ENCODE measurements around the gene FBLN7.

The FBLN7 gene

GRCh38 chr2:112187805-112188596, 49.8 kb downstream of the FBLN7 start:
- H3K9me3 ChIP-seq (ENCODE audit: control insufficient read depth, insufficient read depth, low read length), result no peaks in the 10 kb centered on the region
- no peak overlapping the region for H3K27ac ChIP-seq (ENCODE audit: low read depth, low read length)
- no peak overlapping the region for H3K4me3 ChIP-seq (ENCODE audit: low read depth, low read length)
- peaks cover 7% of the 10 kb centered on the region for H3K27me3 ChIP-seq (ENCODE audit: control insufficient read depth, insufficient read depth, low read length)
- no peaks in the 10 kb centered on the region for H3K36me3 ChIP-seq (ENCODE audit: control insufficient read depth, insufficient read depth, low read length)
- no peak overlapping the region for H3K9ac ChIP-seq (ENCODE audit: low read depth, low read length)
- no peaks in the 10 kb centered on the region for H3K4me1 ChIP-seq (ENCODE audit: control insufficient read depth, insufficient read depth, low read length)

GRCh38 chr2:112189001-112189556, 50.9 kb downstream of the FBLN7 start:
- no peaks in the 10 kb centered on the region for H3K36me3 ChIP-seq (ENCODE audit: control insufficient read depth, insufficient read depth, low read length)
- H3K4me3 ChIP-seq (ENCODE audit: low read depth, low read length), result no peak overlapping the region
- no peak overlapping the region for H3K9ac ChIP-seq (ENCODE audit: low read depth, low read length)
- H3K9me3 ChIP-seq (ENCODE audit: control insufficient read depth, insufficient read depth, low read length), result no peaks in the 10 kb centered on the region
- H3K27ac ChIP-seq (ENCODE audit: low read depth, low read length), result no peak overlapping the region
- no peaks in the 10 kb centered on the region for H3K27me3 ChIP-seq (ENCODE audit: control insufficient read depth, insufficient read depth, low read length)
- no peaks in the 10 kb centered on the region for H3K4me1 ChIP-seq (ENCODE audit: control insufficient read depth, insufficient read depth, low read length)

GRCh38 chr2:112194028-112194427, 55.8 kb downstream of the FBLN7 start:
- no peaks in the 10 kb centered on the region for H3K4me1 ChIP-seq (ENCODE audit: control insufficient read depth, insufficient read depth, low read length)
- no peaks in the 10 kb centered on the region for H3K27me3 ChIP-seq (ENCODE audit: control insufficient read depth, insufficient read depth, low read length)
- H3K36me3 ChIP-seq (ENCODE audit: control insufficient read depth, insufficient read depth, low read length), result no peaks in the 10 kb centered on the region
- H3K27ac ChIP-seq (ENCODE audit: low read depth, low read length), result no peak overlapping the region
- H3K9ac ChIP-seq (ENCODE audit: low read depth, low read length), result no peak overlapping the region
- no peaks in the 10 kb centered on the region for H3K9me3 ChIP-seq (ENCODE audit: control insufficient read depth, insufficient read depth, low read length)
- no peak overlapping the region for H3K4me3 ChIP-seq (ENCODE audit: low read depth, low read length)

- H3K9ac ChIP-seq (ENCODE audit: low read depth, low read length), result no peak overlapping the region
Measured at GRCh38 chr2:112194482-112194881, 56.3 kb downstream of the FBLN7 start.

GRCh38 chr2:112195167-112195766, 57.1 kb downstream of the FBLN7 start:
- H3K9ac ChIP-seq (ENCODE audit: low read depth, low read length), result no peak overlapping the region
- H3K9me3 ChIP-seq (ENCODE audit: control insufficient read depth, insufficient read depth, low read length), result no peaks in the 10 kb centered on the region
- H3K36me3 ChIP-seq (ENCODE audit: control insufficient read depth, insufficient read depth, low read length), result no peaks in the 10 kb centered on the region
- no peak overlapping the region for H3K4me3 ChIP-seq (ENCODE audit: low read depth, low read length)
- no peaks in the 10 kb centered on the region for H3K4me1 ChIP-seq (ENCODE audit: control insufficient read depth, insufficient read depth, low read length)
- H3K27me3 ChIP-seq (ENCODE audit: control insufficient read depth, insufficient read depth, low read length), result no peaks in the 10 kb centered on the region
- H3K27ac ChIP-seq (ENCODE audit: low read depth, low read length), result no peak overlapping the region

More at GRCh38 chr2:112194482-112194881, 56.3 kb downstream of the FBLN7 start:
- H3K9me3 ChIP-seq (ENCODE audit: control insufficient read depth, insufficient read depth, low read length), result no peaks in the 10 kb centered on the region
- H3K27me3 ChIP-seq (ENCODE audit: control insufficient read depth, insufficient read depth, low read length), result no peaks in the 10 kb centered on the region
- no peak overlapping the region for H3K27ac ChIP-seq (ENCODE audit: low read depth, low read length)
- no peaks in the 10 kb centered on the region for H3K4me1 ChIP-seq (ENCODE audit: control insufficient read depth, insufficient read depth, low read length)
- H3K36me3 ChIP-seq (ENCODE audit: control insufficient read depth, insufficient read depth, low read length), result no peaks in the 10 kb centered on the region
- H3K4me3 ChIP-seq (ENCODE audit: low read depth, low read length), result no peak overlapping the region

GRCh38 chr2:112195950-112196349, 57.8 kb downstream of the FBLN7 start:
- H3K27me3 ChIP-seq (ENCODE audit: control insufficient read depth, insufficient read depth, low read length), result no peaks in the 10 kb centered on the region
- H3K4me1 ChIP-seq (ENCODE audit: control insufficient read depth, insufficient read depth, low read length), result no peaks in the 10 kb centered on the region
- no peak overlapping the region for H3K4me3 ChIP-seq (ENCODE audit: low read depth, low read length)
- H3K9ac ChIP-seq (ENCODE audit: low read depth, low read length), result no peak overlapping the region
- H3K36me3 ChIP-seq (ENCODE audit: control insufficient read depth, insufficient read depth, low read length), result no peaks in the 10 kb centered on the region
- no peaks in the 10 kb centered on the region for H3K9me3 ChIP-seq (ENCODE audit: control insufficient read depth, insufficient read depth, low read length)
- no peak overlapping the region for H3K27ac ChIP-seq (ENCODE audit: low read depth, low read length)

- Histone ChIP-seq H3K27ac (ENCODE audit: low read depth, low read length) (no peak overlapping the region), H3K9me3 (ENCODE audit: control insufficient read depth, insufficient read depth, low read length) (no peaks in the 10 kb centered on the region; the same call in 1 of the 2 replicates), H3K9ac (ENCODE audit: low read depth, low read length) (no peak overlapping the region), H3K4me3 (ENCODE audit: low read depth, low read length) (no peak overlapping the region), H3K36me3 (ENCODE audit: control insufficient read depth, insufficient read depth, low read length) (no peaks in the 10 kb centered on the region), H3K4me1 (ENCODE audit: control insufficient read depth, insufficient read depth, low read length) (no peaks in the 10 kb centered on the region), H3K27me3 (ENCODE audit: control insufficient read depth, insufficient read depth, low read length) (no peaks in the 10 kb centered on the region)
Measured at GRCh38 chr2:112197868-112198267, 59.7 kb downstream of the FBLN7 start.

- H3K27ac ChIP-seq (ENCODE audit: low read depth, low read length), result no peak overlapping the region
- H3K4me3 ChIP-seq (ENCODE audit: low read depth, low read length), result no peak overlapping the region
- no peaks in the 10 kb centered on the region for H3K27me3 ChIP-seq (ENCODE audit: control insufficient read depth, insufficient read depth, low read length)
- no peak overlapping the region for H3K9ac ChIP-seq (ENCODE audit: low read depth, low read length)
- no peaks in the 10 kb centered on the region for H3K4me1 ChIP-seq (ENCODE audit: control insufficient read depth, insufficient read depth, low read length)
- no peaks in the 10 kb centered on the region for H3K36me3 ChIP-seq (ENCODE audit: control insufficient read depth, insufficient read depth, low read length)
- H3K9me3 ChIP-seq (ENCODE audit: control insufficient read depth, insufficient read depth, low read length), result no peaks in the 10 kb centered on the region; the same call in 1 of the 2 replicates
Measured at GRCh38 chr2:112198780-112199179, 60.6 kb downstream of the FBLN7 start.

GRCh38 chr2:112199188-112199587, 61.0 kb downstream of the FBLN7 start:
- no peak overlapping the region for H3K4me3 ChIP-seq (ENCODE audit: low read depth, low read length)
- H3K4me1 ChIP-seq (ENCODE audit: control insufficient read depth, insufficient read depth, low read length), result no peaks in the 10 kb centered on the region
- H3K36me3 ChIP-seq (ENCODE audit: control insufficient read depth, insufficient read depth, low read length), result no peaks in the 10 kb centered on the region
- no peak overlapping the region for H3K9ac ChIP-seq (ENCODE audit: low read depth, low read length)
- H3K9me3 ChIP-seq (ENCODE audit: control insufficient read depth, insufficient read depth, low read length), result peaks cover 4% of the 10 kb centered on the region; the same call in 1 of the 2 replicates
- no peaks in the 10 kb centered on the region for H3K27me3 ChIP-seq (ENCODE audit: control insufficient read depth, insufficient read depth, low read length)
- no peak overlapping the region for H3K27ac ChIP-seq (ENCODE audit: low read depth, low read length)

- Histone ChIP-seq H3K4me3 (ENCODE audit: low read depth, low read length) (no peak overlapping the region), H3K27ac (ENCODE audit: low read depth, low read length) (no peak overlapping the region), H3K9ac (ENCODE audit: low read depth, low read length) (no peak overlapping the region), H3K36me3 (ENCODE audit: control insufficient read depth, insufficient read depth, low read length) (no peaks in the 10 kb centered on the region), H3K9me3 (ENCODE audit: control insufficient read depth, insufficient read depth, low read length) (peaks cover 14% of the 10 kb centered on the region), H3K4me1 (ENCODE audit: control insufficient read depth, insufficient read depth, low read length) (no peaks in the 10 kb centered on the region), H3K27me3 (ENCODE audit: control insufficient read depth, insufficient read depth, low read length) (no peaks in the 10 kb centered on the region)
Measured at GRCh38 chr2:112201696-112202430, 63.7 kb downstream of the FBLN7 start.
